Gastroesophageal sphincter (tissue), 4 donors: Measurements from ENCODE around the gene HIF1AN. TPM values are rescaled to one million over a fixed set of nuclear protein-coding genes. Genes with fewer than 3 reads are reported as not detected.

Experiments used
- ATAC-seq: fragments of 150-250 bp; one replicate; pipeline ENCODE4 v1.9.1; 2016; ENCODE audit warnings: mild to moderate bottlenecking, moderate library complexity
- H3K27ac ChIP-seq, 4 donors: fragments of 200-600 bp; sonication (generic) in 3 of 4; 1 replicate in 3 of 4; 2 replicates in 1 of 4; pipeline ENCODE4 v1.5.1; 2016 to 2019
- H3K27me3 ChIP-seq: fragments of 200-600 bp; sonication (generic); one replicate; pipeline ENCODE4 v1.5.1; 2019
- H3K36me3 ChIP-seq, 2 donors: fragments of 200-600 bp; sonication (generic); one replicate each; pipeline ENCODE4 v1.5.1; 2019; ENCODE audit warnings: control low read depth in 1 of 2
- H3K4me1 ChIP-seq, 3 donors: fragments of 200-600 bp; sonication (generic); 1 replicate in 2 of 3; 2 replicates in 1 of 3; pipeline ENCODE4 v1.5.1; 2016 to 2019; ENCODE audit warnings: control low read depth in 2 of 3
- H3K4me3 ChIP-seq, 2 donors: fragments of 200-600 bp; sonication (generic); one replicate each; pipeline ENCODE4 v1.5.1; 2019; ENCODE audit warnings: mild to moderate bottlenecking in 1 of 2, moderate library complexity in 1 of 2
- H3K9me3 ChIP-seq, 3 donors: fragments of 200-600 bp; sonication (generic); one replicate each; pipeline ENCODE4 v1.5.1; 2017 to 2019; ENCODE audit warnings: control low read depth in 2 of 3
- CTCF ChIP-seq, 4 experiments: fragments of 200-600 bp in 2 of 4; fragments of 450-650 bp in 2 of 4; sonication (generic) in 1 of 4; IDR thresholded peaks; one replicate each; pipeline ENCODE4 v1.5.1; 2017 to 2019; ENCODE audit warnings: antibody characterized with exemption in 4 of 4, mild to moderate bottlenecking in 2 of 4, moderate library complexity in 2 of 4
- EP300 ChIP-seq: sonication (generic); formaldehyde crosslinking; IDR thresholded peaks from one replicate; pipeline ENCODE4 v1.6.1; 2017; ENCODE audit warnings: antibody characterized with exemption, mild to moderate bottlenecking
- POLR2A ChIP-seq, 2 donors: fragments of 450-650 bp; IDR thresholded peaks; one replicate each; pipeline ENCODE4 v1.6.1; 2017; ENCODE audit warnings: antibody characterized with exemption in 2 of 2, mild to moderate bottlenecking in 2 of 2, moderate library complexity in 1 of 2
- POLR2AphosphoS5 ChIP-seq: sonication (generic); formaldehyde crosslinking; IDR thresholded peaks from one replicate; pipeline ENCODE4 v1.6.1; 2017; ENCODE audit warnings: antibody characterized with exemption
- WGBS, 2 donors: methylation state at CpG; one replicate each; pipeline ENCODE4 v1.1.5; 2018; ENCODE audit warnings: low coverage in 1 of 2; 5-methylcytosine and 5-hydroxymethylcytosine counted together
- total RNA-seq, 4 donors: library from RNA; depleted of rRNA; stranded (reverse); fragments of >200 nt; gene quantifications; one replicate each; pipeline ENCODE4 v1.1.0, GENCODE V29; 2016

HIF1AN gene
- total RNA-seq, 4 donors from 2014 or later = 9.0 to 20.3 (median 15.7) TPM

GRCh38 chr10:100586959-100587358 is 51.2 kb downstream of the HIF1AN start:
- H3K36me3 ChIP-seq = no peaks in the 10 kb centered on the region
- no peak overlapping the region for H3K4me3 ChIP-seq
- no peaks in the 10 kb centered on the region for H3K4me1 ChIP-seq
- ATAC-seq = no peak
- WGBS, 2 donors = 40% methylated on average over 1 of the region's 1 CpG; no CpG with 5 or more reads in 1 of the 2 donors
- H3K27ac ChIP-seq = no peak overlapping the region
- H3K27me3 ChIP-seq = peaks cover 57% of the 10 kb centered on the region
- H3K9me3 ChIP-seq = peaks cover 0 to 26% (median 0%) of the 10 kb centered on the region in 3 donors
- no peak for TF ChIP-seq CTCF (IDR thresholded peaks at IDR 0.05)
- no peak for TF ChIP-seq POLR2A (IDR thresholded peaks at IDR 0.05)

GRCh38 chr10:100598166-100598565 is 62.4 kb downstream of the HIF1AN start:
- Histone ChIP-seq H3K27ac (no peak overlapping the region), H3K4me3 (no peak overlapping the region), H3K9me3 (no peaks in the 10 kb centered on the region), H3K4me1 (no peaks in the 10 kb centered on the region), H3K36me3 (no peaks in the 10 kb centered on the region), H3K27me3 (peaks cover 70% of the 10 kb centered on the region)
- no peak for TF ChIP-seq POLR2AphosphoS5
- no peak for TF ChIP-seq POLR2A (IDR thresholded peaks at IDR 0.05)
- TF ChIP-seq EP300 = no peak
- no peak for TF ChIP-seq CTCF (IDR thresholded peaks at IDR 0.05)
- no peak for ATAC-seq

GRCh38 chr10:100600218-100600617 is 64.5 kb downstream of the HIF1AN start:
- Histone ChIP-seq H3K4me1 (no peaks in the 10 kb centered on the region), H3K27ac (no peak overlapping the region), H3K36me3 (no peaks in the 10 kb centered on the region), H3K4me3 (no peak overlapping the region), H3K27me3 (peaks cover 82% of the 10 kb centered on the region), H3K9me3 (peaks cover 0 to 8% (median 0%) of the 10 kb centered on the region in 3 donors)
- 40 to 75% methylated on average over 1 to 3 of the region's 4 CpGs for WGBS, 2 donors
- TF ChIP-seq POLR2A (IDR thresholded peaks at IDR 0.05) (no peak), CTCF (IDR thresholded peaks at IDR 0.05) (no peak), POLR2AphosphoS5 (no peak), EP300 (no peak)
- ATAC-seq = no peak

- Histone ChIP-seq H3K27me3 (peaks cover 37% of the 10 kb centered on the region), H3K36me3 (no peaks in the 10 kb centered on the region), H3K27ac (no peak overlapping the region), H3K4me3 (no peak overlapping the region), H3K9me3 (peaks cover 0 to 24% (median 0%) of the 10 kb centered on the region in 3 donors), H3K4me1 (no peaks in the 10 kb centered on the region)
- no peak for ATAC-seq
- TF ChIP-seq CTCF (IDR thresholded peaks at IDR 0.05) (no peak), POLR2A (IDR thresholded peaks at IDR 0.05) (no peak), POLR2AphosphoS5 (no peak), EP300 (no peak)
- WGBS, 2 donors = 50 to 64% methylated on average over 1 of the region's 1 CpG
Observed at GRCh38 chr10:100607439-100607838, 71.7 kb downstream of the HIF1AN start.

Other genes starting within 250 kb of the HIF1AN start
- 10 to 100 TPM; 13.8 to 29.6 (median 19.3) TPM for gene BLOC1S2, start 249.3 kb upstream of the HIF1AN start, total RNA-seq
- not detected for gene PKD2L1, start 205.7 kb upstream of the HIF1AN start, total RNA-seq
- 10 to 100 TPM in 3 of 4 donors, 1 to 10 TPM in 1; 9.1 to 25.2 (median 14.0) TPM for gene SCD, start 188.7 kb upstream of the HIF1AN start, total RNA-seq
- gene WNT8B, start 72.9 kb upstream of the HIF1AN start, total RNA-seq = not detected
- gene SEC31B, start 16.1 kb upstream of the HIF1AN start, total RNA-seq = 10 to 100 TPM in 1 of 4 donors, 1 to 10 TPM in 3; 1.1 to 10.7 (median 6.3) TPM
- 100 to 1,000 TPM; 268 to 317 (median 283) TPM for gene NDUFB8, start 6.1 kb upstream of the HIF1AN start, total RNA-seq
- gene PAX2, start 209.6 kb downstream of the HIF1AN start, total RNA-seq = not detected